Lower leg skin (tissue), 4 donors: ENCODE measurements around the gene KBTBD13. TPM values are rescaled to one million over a fixed set of nuclear protein-coding genes. Genes with fewer than 3 reads are reported as not detected.
"Not testable (repeated sequence)": the region's sequence is repeated elsewhere in the genome, so short reads cannot be mapped to it uniquely, and the experiment has no call there.

ENCODE experiments used
- DNase-seq, 2 donors: peaks; one replicate each; pipeline ENCODE4 v3.0.0-alpha.2; 2019; ENCODE audit warnings: low spot score in 2 of 2
- H3K4me3 ChIP-seq: fragments of 200-600 bp; sonication (generic); 2 replicates; pipeline ENCODE4 v1.5.1; 2017; ENCODE audit warnings: mild to moderate bottlenecking, low read depth; ENCODE audit not compliant: poor library complexity, severe bottlenecking
- POLR2A ChIP-seq, 2 donors: fragments of 450-650 bp; IDR thresholded peaks; one replicate each; pipeline ENCODE4 v1.6.1; 2016 to 2017; ENCODE audit warnings: antibody characterized with exemption in 2 of 2, mild to moderate bottlenecking in 1 of 2, moderate library complexity in 1 of 2
- WGBS, 2 donors: methylation state at CpG; one replicate each; pipeline ENCODE4 v1.1.5; 2018; 5-methylcytosine and 5-hydroxymethylcytosine counted together
- intact Hi-C: fragments of 100-400 bp; cut with DNase I; formaldehyde crosslinking; loops from one replicate; pipeline ENCODE4 v1.15.0; 2023; ENCODE audit warnings: low total_unique reads
- total RNA-seq, 4 donors: library from RNA; depleted of rRNA; stranded (reverse); fragments of >200 nt; gene quantifications; one replicate each; pipeline ENCODE4 v1.1.0, GENCODE V29; 2016
- TF ChIP-seq, protein P1 (sequence below), 3 donors: fragments of 450-650 bp; IDR thresholded peaks; one replicate each; pipeline ENCODE4 v1.5.1; 2016; ENCODE audit warnings: antibody characterized with exemption in 3 of 3, mild to moderate bottlenecking in 3 of 3, moderate library complexity in 2 of 3

The KBTBD13 gene
- total RNA-seq, 4 donors from 2014 or later, result not detected

DNA sequence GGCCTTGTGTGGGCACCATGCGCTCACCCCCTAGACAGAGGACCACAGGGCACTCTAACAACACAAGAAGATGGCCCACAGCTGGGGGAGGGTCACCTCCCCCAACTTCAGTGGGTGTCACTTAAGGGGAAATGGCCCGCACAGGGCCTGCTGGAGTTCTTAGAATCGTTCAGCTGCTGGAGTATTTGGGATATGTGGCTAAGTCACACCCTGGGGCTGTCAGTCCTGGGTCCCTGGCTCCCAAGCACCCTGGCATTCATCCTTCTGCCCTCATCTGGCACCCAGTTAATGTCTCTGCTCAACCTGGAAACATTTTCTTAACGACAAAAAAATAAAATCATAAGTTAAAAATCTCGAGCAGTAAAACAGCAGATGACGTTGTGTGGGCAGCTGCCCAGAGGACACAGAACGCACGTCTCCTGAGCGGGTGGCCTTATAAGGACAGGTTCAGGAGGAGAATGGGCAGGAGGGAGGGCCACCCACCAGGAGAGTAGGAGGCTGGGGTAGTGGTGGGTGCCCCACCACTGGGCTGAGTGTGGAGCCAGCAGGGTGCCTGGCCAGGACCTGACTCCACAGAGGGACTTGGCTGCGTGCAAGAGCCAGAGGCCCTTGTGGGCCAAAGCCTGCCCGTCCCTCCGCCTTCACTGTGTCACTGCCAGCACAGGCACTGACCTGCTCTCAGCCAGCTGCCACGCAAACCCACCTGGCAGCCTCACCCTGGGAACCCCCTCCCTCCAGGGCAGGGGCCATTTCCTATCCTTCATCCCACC lies 11.5 kb downstream of the KBTBD13 start:
- no peak for DNase-seq
- 29 to 40% methylated on average over 12 to 13 of the region's 13 CpGs for WGBS, 2 donors
- H3K4me3 ChIP-seq, result no peak overlapping the region
- intact Hi-C loops, result no loop called here
- TF ChIP-seq, protein P1, sequence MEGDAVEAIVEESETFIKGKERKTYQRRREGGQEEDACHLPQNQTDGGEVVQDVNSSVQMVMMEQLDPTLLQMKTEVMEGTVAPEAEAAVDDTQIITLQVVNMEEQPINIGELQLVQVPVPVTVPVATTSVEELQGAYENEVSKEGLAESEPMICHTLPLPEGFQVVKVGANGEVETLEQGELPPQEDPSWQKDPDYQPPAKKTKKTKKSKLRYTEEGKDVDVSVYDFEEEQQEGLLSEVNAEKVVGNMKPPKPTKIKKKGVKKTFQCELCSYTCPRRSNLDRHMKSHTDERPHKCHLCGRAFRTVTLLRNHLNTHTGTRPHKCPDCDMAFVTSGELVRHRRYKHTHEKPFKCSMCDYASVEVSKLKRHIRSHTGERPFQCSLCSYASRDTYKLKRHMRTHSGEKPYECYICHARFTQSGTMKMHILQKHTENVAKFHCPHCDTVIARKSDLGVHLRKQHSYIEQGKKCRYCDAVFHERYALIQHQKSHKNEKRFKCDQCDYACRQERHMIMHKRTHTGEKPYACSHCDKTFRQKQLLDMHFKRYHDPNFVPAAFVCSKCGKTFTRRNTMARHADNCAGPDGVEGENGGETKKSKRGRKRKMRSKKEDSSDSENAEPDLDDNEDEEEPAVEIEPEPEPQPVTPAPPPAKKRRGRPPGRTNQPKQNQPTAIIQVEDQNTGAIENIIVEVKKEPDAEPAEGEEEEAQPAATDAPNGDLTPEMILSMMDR (IDR thresholded peaks at IDR 0.05), result no peak
- no peak for TF ChIP-seq POLR2A (IDR thresholded peaks at IDR 0.05)

DNA sequence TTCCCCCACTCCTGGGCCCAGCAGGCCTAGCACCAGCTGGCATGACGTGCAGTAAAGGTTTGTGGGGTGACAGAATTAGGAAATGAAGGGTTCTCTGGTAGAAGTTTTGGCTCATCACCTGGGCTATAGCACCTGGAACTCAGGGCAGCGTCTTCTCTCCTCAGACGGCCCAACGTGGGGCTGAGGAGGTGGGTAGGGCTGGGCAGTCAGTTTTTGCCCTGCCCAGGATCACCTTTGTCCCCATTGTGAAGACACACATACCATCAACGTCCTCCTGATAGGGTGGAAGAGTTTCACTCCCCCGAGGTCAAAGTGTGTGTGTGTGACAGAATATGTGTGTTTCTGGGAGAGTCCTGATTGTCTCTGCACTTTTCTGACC lies 12.1 kb downstream of the KBTBD13 start:
- WGBS, 2 donors, result 46 to 69% methylated on average over 6 of the region's 6 CpGs
- no peak for DNase-seq
- H3K4me3 ChIP-seq, result no peak overlapping the region
- intact Hi-C loops, result no loop called here
- no peak for TF ChIP-seq POLR2A (IDR thresholded peaks at IDR 0.05)
- TF ChIP-seq, protein P1 (IDR thresholded peaks at IDR 0.05), result no peak

DNA sequence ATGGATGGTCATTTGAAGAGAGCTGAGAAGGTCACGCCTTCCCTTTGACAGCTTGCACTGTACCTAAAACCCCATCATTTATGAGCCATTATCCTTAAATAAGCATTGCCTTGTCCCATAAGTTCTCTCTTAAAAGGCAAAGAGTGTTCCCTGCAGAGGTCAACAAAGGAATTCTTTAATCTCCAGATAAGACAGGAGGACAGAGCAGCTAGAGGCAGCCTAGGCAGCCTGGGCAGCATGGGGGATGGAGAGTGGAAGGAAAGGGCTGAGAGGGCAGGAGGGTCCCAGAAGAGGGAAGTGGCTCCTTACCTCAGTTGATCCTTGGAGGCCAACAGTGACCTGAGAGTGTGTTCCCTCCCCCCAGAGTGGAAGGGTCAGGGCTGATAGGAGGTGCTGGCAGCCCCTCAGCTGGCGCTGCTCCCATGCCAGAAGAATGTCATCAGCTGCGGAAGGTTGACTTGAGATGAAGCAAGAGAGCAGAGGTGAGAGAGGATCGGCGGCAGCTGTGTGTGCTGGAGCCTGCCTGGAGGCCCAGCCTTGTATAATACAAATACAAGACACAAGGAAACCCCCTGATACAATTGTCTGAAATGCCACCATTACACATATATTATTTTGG lies 12.8 kb downstream of the KBTBD13 start:
- DNase-seq, result no peak
- TF ChIP-seq, protein P1 (IDR thresholded peaks at IDR 0.05), result no peak
- TF ChIP-seq POLR2A (IDR thresholded peaks at IDR 0.05), result no peak
- no peak overlapping the region for H3K4me3 ChIP-seq
- 78 to 85% methylated on average over 5 of the region's 5 CpGs for WGBS, 2 donors
- intact Hi-C loops, result no loop called here

DNA sequence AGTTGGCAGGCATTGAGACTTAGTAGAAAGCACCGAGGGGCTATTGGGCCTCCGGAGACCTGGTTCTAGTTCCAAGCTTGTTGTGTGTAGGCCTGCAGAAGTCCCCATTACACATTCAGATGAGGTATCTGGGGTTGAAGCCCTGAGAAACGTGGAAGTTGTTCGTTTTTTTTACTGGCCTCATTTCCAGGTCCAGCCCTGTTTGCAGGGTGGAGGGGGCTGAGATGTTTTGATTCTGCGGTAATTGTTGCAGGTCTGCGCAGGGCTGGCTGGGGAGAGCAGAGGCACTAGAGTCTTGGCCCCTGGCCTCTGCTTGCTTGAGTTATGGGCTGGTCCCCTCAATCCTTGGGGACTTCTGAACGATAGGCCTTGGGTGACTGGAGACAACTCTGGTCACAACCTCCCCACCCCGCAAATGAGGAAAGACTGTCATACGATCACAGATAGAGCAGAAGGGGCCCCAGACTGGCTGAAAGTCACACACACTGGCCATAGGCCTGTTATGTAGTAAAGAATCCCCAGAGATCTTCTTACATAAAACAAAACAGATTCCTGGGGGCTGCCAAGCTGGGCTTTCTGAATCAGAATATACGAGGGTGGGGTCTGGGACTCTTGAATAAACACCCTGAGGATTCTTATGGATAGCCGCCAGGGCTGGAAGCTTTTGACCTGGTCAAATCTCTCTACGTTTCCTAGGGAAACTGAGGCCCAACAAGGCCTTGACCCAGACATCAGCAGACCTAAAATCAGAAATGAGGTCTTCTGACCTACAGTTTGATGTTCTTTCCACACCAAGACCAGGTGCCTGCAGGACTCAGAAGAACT lies 15.6 kb downstream of the KBTBD13 start:
- intact Hi-C loops, result no loop called here
- no peak for TF ChIP-seq POLR2A (IDR thresholded peaks at IDR 0.05)
- TF ChIP-seq, protein P1 (IDR thresholded peaks at IDR 0.05), result no peak
- 68 to 71% methylated on average over 12 of the region's 12 CpGs for WGBS, 2 donors
- peak in 1 of 2 donors; percentile 75 for DNase-seq
- no peak overlapping the region for H3K4me3 ChIP-seq

DNA sequence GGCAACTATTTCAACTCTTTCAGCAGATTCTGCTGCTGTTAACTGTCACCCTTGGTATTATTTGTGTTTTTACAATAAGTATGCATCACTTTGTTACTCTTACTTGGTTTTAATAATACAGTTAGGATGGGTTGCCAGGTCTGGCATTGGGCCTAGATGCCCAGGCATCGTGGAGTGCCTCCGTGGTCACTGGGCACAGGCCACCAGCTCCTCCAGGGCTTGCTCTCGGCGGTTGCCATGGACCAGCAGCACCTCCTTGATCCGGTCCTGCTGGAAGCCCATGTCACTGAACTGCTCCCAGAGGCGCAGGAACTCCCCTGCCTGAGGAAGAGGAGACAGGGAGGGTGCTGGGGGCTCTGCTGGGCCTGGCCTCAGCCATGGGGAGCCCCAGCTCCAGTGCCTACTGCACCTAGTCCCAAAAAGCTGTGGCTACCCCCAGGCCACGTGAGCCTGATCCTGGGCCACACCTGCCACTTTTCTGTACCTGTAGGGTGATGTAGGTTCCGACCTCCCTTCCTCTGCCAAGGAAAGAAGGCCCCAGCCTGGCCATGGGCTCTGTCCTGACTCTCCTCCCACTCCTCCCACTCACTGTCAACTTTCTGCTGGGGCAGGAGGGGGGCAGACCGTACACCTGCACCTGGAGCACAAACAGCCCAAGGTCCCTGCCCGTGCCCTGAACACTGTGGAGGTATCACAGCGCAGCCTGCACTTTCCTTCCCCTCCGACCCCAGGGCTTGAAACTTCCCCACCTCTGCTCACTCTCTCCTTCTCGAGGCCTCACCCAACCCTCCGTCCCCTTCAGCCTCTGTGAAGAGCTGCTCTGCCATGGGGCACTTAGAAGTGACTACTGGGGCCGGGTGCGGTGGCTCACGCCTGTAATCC lies 16.6 kb downstream of the KBTBD13 start:
- intact Hi-C loops, result no loop called here
- peak in 1 of 2 donors; percentile 54 for DNase-seq
- WGBS, 2 donors, result 88 to 90% methylated on average over 17 of the region's 17 CpGs

DNA sequence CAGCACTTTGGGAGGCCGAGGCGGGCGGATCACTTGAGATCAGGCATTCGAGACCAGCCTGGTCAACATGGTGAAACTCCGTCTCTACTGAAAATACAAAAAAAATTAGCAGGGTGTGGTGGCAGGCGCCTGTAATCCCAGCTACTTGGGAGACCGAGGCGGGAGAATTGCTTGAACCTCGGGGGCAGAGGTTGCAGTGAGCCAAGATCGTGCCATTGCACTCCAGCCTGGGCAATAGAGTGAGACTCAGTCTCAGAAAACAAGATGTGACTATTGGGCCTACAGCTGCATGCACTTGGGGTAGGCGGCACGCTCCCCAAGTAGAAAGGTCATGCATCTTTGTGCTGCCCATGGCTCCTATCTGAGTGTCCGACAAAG lies 17.2 kb downstream of the KBTBD13 start:
- DNase-seq, H3K4me3 ChIP-seq, intact Hi-C loops: not testable (repeated sequence)
- WGBS, 2 donors, result 93 to 96% methylated on average over 13 of the region's 13 CpGs

More for the DNA sequence above, 16.6 kb downstream of the KBTBD13 start:
- TF ChIP-seq POLR2A (IDR thresholded peaks at IDR 0.05), result no peak
- TF ChIP-seq, protein P1 (IDR thresholded peaks at IDR 0.05), result no peak
- H3K4me3 ChIP-seq, result no peak overlapping the region
